Choroid plexus epithelial cell (primary cell): ENCODE measurements around the gene SLC25A12.

ENCODE experiments used
- DNase-seq: peaks from one replicate; pipeline ENCODE4 v3.0.0-alpha.2; 2010; ENCODE audit warnings: low read depth
- H3K4me3 ChIP-seq: 2 replicates; pipeline ENCODE4 v1.5.1; 2011; ENCODE audit warnings: low read depth, mild to moderate bottlenecking, control low read depth, low read length, moderate library complexity
- TF ChIP-seq, protein P1 (sequence below): conservative IDR thresholded peaks from 2 replicates; pipeline ENCODE4 v1.5.1; 2011; ENCODE audit warnings: low read depth, mild to moderate bottlenecking, control low read depth, inconsistent platforms, low read length, moderate library complexity

The SLC25A12 gene

GRCh38 chr2:171803757-171804156, 90.3 kb downstream of the SLC25A12 start:
- TF ChIP-seq, protein P1, sequence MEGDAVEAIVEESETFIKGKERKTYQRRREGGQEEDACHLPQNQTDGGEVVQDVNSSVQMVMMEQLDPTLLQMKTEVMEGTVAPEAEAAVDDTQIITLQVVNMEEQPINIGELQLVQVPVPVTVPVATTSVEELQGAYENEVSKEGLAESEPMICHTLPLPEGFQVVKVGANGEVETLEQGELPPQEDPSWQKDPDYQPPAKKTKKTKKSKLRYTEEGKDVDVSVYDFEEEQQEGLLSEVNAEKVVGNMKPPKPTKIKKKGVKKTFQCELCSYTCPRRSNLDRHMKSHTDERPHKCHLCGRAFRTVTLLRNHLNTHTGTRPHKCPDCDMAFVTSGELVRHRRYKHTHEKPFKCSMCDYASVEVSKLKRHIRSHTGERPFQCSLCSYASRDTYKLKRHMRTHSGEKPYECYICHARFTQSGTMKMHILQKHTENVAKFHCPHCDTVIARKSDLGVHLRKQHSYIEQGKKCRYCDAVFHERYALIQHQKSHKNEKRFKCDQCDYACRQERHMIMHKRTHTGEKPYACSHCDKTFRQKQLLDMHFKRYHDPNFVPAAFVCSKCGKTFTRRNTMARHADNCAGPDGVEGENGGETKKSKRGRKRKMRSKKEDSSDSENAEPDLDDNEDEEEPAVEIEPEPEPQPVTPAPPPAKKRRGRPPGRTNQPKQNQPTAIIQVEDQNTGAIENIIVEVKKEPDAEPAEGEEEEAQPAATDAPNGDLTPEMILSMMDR = no peak
- DNase-seq = no peak
- no peak overlapping the region for H3K4me3 ChIP-seq

DNA sequence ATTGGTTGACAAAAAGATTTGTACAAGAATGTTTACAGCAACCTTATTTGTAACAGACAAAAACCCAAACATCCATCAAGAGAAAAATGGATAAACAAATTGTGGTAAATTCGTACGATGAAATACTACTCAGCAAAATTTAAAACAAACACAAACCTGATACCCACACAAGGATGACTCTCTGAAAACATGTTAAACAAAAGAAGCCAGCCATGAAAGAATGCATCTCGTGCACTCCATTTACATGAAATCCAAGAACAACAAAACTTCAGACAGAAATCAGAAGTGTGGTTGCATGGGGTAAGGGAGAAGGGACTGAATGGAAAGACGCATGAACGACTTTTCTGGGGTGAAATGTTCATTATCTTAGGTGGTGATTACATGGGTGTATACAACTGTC, 93.4 kb downstream of the SLC25A12 start:
- no peak overlapping the region for H3K4me3 ChIP-seq
- TF ChIP-seq, protein P1 = no peak
- DNase-seq = no peak

DNA sequence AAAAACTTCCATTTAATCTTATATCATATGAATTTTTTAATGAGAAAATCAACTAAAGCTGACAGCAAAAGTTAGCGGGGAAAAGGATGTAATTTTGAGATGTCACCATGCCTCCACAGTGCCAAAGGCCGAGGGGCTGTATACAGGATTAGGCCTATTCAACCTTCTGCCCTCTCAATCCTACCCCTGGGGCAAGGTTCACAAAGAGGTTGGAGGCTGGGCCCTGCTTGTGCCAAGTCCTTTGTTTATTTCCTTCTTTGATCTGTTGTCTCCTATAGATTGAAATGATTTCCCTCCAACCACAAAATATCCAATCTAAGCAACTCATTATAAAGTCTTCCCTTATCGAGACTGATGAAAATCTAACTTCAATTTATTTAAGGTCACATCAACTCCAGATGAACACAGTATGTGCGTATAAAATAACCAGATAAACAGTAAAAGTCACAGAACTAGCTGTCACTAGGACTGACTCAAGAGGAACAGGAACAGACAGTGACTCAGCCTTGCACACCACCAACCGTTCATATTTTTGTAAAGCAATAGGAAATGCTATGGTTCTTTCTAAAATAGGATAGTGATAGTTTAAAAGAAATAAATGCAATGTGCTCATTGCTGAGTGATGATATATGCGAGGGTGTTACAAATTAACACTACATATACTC, 95.8 kb downstream of the SLC25A12 start:
- no peak overlapping the region for H3K4me3 ChIP-seq
- TF ChIP-seq, protein P1 = no peak
- DNase-seq = peak; percentile 62

- TF ChIP-seq, protein P1 = no peak
- DNase-seq = no peak
- H3K4me3 ChIP-seq = no peak overlapping the region
These were observed 99.1 kb downstream of the SLC25A12 start for GRCh38 chr2:171794918-171795317.

DNA sequence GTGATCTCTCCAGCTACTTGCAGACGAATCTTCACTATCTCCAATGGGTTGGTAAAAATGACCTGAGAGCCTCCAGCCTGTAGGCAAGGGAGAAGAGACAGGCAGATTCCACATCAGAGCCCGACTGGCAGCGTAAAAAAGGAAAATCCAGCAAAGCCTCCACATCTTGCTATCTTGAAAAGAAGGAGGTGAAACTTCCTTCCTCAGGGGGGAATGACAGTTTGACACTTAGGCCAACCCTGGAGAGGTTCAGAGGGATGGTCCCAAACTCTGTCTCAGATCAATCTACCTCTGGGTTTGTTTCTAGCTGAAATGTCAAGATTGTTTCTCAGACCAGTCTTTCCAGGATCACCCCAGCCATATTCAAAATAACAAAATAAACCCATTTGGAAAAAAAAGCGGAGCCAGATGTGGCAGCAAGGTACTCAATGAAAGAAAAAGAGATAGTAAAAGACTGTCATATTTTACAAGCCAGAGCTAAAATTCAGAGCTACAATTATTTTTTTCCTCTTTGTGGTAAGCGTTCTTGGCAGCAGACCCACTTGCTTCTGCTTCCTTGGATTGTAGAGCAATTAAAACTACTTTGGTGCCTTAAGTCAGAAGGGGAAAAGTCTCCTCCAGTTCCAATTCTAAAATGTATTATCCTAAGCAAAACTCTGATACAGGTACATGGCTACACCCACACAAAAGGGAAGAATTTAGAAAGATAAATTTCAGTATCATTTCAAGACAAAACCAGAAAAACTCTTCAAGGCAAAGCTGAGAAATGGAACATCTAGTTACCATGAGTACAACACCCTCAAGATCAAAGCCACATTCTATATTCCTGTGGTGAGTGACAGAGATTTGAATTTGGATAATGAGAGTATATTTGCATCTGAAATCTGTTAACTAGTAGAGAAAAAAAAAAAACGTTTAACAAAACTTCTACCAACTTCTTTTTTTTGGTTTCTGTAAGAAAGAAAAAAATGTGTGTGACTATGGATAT, 100.1 kb downstream of the SLC25A12 start:
- H3K4me3 ChIP-seq = no peak overlapping the region
- peak; percentile 14 for DNase-seq
- TF ChIP-seq, protein P1 = no peak

DNA sequence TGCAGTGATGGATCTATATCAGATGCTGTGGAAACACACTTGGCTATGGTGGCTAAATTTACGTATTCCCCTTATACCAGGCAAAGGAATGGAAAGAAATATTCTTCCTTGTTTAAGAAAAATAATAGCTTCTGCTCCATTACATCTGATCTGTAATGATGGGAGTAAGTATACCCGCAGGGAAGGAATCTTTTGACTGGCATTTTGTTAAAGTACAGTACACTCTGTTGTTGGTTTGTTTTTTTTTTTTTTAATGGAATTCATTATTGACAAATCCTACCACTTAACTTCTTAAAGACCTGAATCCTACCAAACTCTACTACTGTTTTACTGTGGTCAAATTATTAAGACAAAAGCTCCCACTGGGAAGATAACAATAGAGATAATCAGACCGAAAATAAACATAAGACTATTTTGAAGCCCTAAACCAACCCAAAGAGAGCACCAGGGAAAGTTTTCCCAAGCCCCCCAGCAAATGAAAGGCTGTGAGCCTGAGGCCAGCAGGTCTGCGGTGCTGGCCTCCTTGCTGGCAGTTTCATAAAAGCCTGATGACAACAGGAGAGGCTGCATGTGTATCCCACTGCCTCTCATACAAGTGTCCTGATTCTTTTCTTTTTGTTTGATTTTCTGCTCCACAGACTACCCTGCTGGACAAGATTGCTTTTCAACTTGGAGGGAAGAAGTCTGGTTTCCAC, 101.0 kb downstream of the SLC25A12 start:
- TF ChIP-seq, protein P1 = no peak
- no peak overlapping the region for H3K4me3 ChIP-seq
- no peak for DNase-seq
